Measurements from ENCODE around the gene PLA2G2D. TPM values are rescaled to one million over a fixed set of nuclear protein-coding genes. Genes with fewer than 3 reads are reported as not detected.

PLA2G2D gene
- total and polyA plus RNA-seq, 2 donors (not counting 1 experiment from before 2014, with no cell fraction given), result not detected

DNA sequence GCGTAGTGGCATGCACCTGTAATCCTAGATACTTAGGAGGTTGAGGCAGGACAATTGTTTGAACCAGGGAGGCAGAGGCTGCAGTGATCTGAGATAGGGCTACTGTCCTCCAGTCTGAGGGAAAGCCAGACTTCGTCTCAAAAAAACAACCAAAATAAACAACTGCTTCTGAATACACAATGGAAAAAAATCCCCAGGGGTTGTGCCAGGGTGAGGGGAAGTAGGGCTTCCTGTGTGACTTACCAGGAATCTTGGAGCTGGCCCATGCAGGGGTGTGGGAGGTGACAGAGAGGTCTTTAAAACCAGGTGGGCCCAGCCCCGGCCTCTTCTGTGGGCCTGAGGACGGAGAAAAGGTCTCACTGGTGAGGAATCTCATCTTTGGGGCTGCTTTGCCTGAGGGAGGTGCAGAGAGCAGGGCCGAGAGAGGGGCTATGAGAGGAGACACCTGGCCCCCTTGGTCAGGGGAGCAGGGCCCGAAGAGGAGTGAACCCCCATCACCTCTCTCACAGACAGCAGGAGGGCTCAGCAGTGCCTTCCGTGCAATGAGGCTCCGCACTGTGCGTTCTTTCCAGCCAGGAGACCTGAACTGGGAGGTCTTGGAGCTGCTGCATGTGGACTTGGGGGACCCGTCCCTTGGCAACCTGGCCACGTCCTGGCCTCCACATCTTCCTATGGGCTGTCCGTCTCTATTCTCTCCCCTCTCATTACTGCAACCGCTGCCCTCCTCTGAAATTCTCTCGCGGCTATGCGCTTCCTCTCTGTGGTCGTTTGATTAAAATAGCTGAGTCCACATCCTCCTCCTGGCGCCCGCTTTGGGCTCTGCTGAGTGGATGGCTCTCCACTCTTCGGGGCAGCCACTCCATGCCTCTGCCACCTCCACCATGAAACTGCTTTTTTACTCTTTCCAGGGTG, 38.6 kb downstream of the PLA2G2D start:
- no peak overlapping the region for H3K27ac ChIP-seq (ENCODE audit: insufficient read depth, low read length)
- no peaks in the 10 kb centered on the region for H3K79me2 ChIP-seq (ENCODE audit: control insufficient read depth, insufficient read depth, low read length)
- DNase-seq (ENCODE audit: low read depth in 2 of 2), result no peak
- TF ChIP-seq, protein P1, sequence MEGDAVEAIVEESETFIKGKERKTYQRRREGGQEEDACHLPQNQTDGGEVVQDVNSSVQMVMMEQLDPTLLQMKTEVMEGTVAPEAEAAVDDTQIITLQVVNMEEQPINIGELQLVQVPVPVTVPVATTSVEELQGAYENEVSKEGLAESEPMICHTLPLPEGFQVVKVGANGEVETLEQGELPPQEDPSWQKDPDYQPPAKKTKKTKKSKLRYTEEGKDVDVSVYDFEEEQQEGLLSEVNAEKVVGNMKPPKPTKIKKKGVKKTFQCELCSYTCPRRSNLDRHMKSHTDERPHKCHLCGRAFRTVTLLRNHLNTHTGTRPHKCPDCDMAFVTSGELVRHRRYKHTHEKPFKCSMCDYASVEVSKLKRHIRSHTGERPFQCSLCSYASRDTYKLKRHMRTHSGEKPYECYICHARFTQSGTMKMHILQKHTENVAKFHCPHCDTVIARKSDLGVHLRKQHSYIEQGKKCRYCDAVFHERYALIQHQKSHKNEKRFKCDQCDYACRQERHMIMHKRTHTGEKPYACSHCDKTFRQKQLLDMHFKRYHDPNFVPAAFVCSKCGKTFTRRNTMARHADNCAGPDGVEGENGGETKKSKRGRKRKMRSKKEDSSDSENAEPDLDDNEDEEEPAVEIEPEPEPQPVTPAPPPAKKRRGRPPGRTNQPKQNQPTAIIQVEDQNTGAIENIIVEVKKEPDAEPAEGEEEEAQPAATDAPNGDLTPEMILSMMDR (conservative IDR thresholded peaks at IDR 0.05 in 1 of 2, IDR thresholded peaks at IDR 0.05 in 1 of 2; ENCODE audit: low read depth in 1 of 2, low read length in 2 of 2), result no peak
- no peak for TF ChIP-seq EZH2 (IDR thresholded peaks at IDR 0.05; ENCODE audit: low read length, missing control alignments)
- H3K4me1 ChIP-seq (ENCODE audit: control insufficient read depth, extremely low read depth, insufficient read depth, low read length), result no peaks in the 10 kb centered on the region
- H3K4me2 ChIP-seq (ENCODE audit: extremely low read depth, insufficient read depth, low read length), result no peak overlapping the region
- no peak overlapping the region for H2AFZ ChIP-seq (ENCODE audit: low read length)
- H3K36me3 ChIP-seq (ENCODE audit: control insufficient read depth, insufficient read depth, low read length), result no peaks in the 10 kb centered on the region
- H4K20me1 ChIP-seq (ENCODE audit: control insufficient read depth, extremely low read depth, insufficient read depth, low read length), result no peaks in the 10 kb centered on the region
- H3K27me3 ChIP-seq (ENCODE audit: control insufficient read depth, insufficient read depth, low read length), result no peaks in the 10 kb centered on the region
- no peak overlapping the region for H3K9ac ChIP-seq (ENCODE audit: insufficient read depth, low read length)
- no peak overlapping the region for H3K4me3 ChIP-seq (replicated peaks in 1 of 4; ENCODE audit: control extremely low read depth in 1 of 4, insufficient read depth in 1 of 4, low read depth in 3 of 4, low read length in 4 of 4)
- no peaks in the 10 kb centered on the region for H3K9me3 ChIP-seq (ENCODE audit: control insufficient read depth, insufficient read depth, low read depth, low read length)

DNA sequence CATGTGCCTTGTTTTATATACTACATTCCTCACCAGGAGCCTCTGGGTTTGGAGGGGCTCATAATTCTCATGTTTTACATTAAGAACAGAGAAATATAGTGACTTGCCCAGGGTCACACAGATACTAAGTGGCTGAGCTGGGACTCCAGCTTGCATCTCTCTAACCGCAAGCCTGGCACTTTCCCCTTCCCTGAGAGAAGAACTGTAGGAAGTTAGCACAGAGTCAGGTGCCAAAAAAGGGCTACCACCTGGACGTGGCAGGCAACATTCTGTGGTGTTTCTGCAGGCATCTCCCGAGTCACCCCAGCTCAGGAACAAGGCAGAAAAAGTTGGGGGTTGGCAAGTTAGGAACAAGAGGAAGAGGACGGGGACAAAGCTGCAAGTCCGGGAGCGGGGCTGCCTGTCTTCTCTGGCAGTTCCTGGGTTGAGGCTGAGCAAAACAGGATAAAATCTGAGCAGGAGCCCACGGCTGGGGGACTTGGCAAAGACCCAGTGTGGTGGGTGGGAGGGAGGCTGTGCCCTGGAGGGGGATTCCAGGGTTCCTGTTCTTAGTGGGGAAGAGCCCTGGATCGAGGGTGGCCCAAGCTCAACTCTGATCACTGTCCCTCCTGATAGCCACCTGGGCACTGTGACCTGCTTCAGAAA, 39.6 kb downstream of the PLA2G2D start:
- H3K9ac ChIP-seq (ENCODE audit: insufficient read depth, low read length), result no peak overlapping the region
- H4K20me1 ChIP-seq (ENCODE audit: control insufficient read depth, extremely low read depth, insufficient read depth, low read length), result no peaks in the 10 kb centered on the region
- no peak overlapping the region for H3K4me3 ChIP-seq (replicated peaks in 1 of 4; ENCODE audit: control extremely low read depth in 1 of 4, insufficient read depth in 1 of 4, low read depth in 3 of 4, low read length in 4 of 4)
- no peak overlapping the region for H2AFZ ChIP-seq (ENCODE audit: low read length)
- TF ChIP-seq, protein P1 (conservative IDR thresholded peaks at IDR 0.05 in 1 of 2, IDR thresholded peaks at IDR 0.05 in 1 of 2; ENCODE audit: low read depth in 1 of 2, low read length in 2 of 2), result no peak
- TF ChIP-seq EZH2 (IDR thresholded peaks at IDR 0.05; ENCODE audit: low read length, missing control alignments), result no peak
- H3K27ac ChIP-seq (ENCODE audit: insufficient read depth, low read length), result no peak overlapping the region
- no peaks in the 10 kb centered on the region for H3K27me3 ChIP-seq (ENCODE audit: control insufficient read depth, insufficient read depth, low read length)
- H3K9me3 ChIP-seq (ENCODE audit: control insufficient read depth, insufficient read depth, low read depth, low read length), result no peaks in the 10 kb centered on the region
- no peaks in the 10 kb centered on the region for H3K79me2 ChIP-seq (ENCODE audit: control insufficient read depth, insufficient read depth, low read length)
- no peak overlapping the region for H3K4me2 ChIP-seq (ENCODE audit: extremely low read depth, insufficient read depth, low read length)
- H3K36me3 ChIP-seq (ENCODE audit: control insufficient read depth, insufficient read depth, low read length), result no peaks in the 10 kb centered on the region
- H3K4me1 ChIP-seq (ENCODE audit: control insufficient read depth, extremely low read depth, insufficient read depth, low read length), result no peaks in the 10 kb centered on the region
- DNase-seq (ENCODE audit: low read depth in 2 of 2), result no peak

DNA sequence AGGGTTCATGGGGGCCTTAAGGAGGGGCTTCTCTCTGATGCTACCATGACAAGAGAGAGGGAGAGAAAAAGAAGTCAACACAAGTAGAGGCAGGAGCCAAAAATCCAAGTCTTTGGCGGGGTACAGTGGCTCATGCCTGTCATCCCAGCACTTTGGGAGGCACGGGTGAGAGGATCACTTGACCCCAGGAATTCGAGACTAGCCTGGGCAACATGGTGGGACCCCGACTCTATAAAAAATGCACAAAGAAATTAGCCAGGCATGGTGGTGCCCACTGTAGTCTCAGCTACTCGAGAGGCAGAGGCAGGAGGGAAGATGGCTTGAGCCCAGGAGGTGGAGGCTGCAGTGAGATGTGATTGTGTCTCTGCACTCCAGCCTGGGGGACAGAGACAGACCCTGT, 40.6 kb downstream of the PLA2G2D start:
- no peak overlapping the region for H3K4me2 ChIP-seq (ENCODE audit: extremely low read depth, insufficient read depth, low read length)
- H3K36me3 ChIP-seq (ENCODE audit: control insufficient read depth, insufficient read depth, low read length), result no peaks in the 10 kb centered on the region

More for the DNA sequence above, 40.6 kb downstream of the PLA2G2D start:
- DNase-seq (ENCODE audit: low read depth in 2 of 2), result no peak
- Histone ChIP-seq H3K27ac (ENCODE audit: insufficient read depth, low read length) (no peak overlapping the region), H3K9me3 (ENCODE audit: control insufficient read depth, insufficient read depth, low read depth, low read length) (no peaks in the 10 kb centered on the region), H3K4me3 (replicated peaks in 1 of 4; ENCODE audit: control extremely low read depth in 1 of 4, insufficient read depth in 1 of 4, low read depth in 3 of 4, low read length in 4 of 4) (no peak overlapping the region), H2AFZ (ENCODE audit: low read length) (no peak overlapping the region), H3K79me2 (ENCODE audit: control insufficient read depth, insufficient read depth, low read length) (no peaks in the 10 kb centered on the region), H3K27me3 (ENCODE audit: control insufficient read depth, insufficient read depth, low read length) (no peaks in the 10 kb centered on the region), H3K9ac (ENCODE audit: insufficient read depth, low read length) (no peak overlapping the region), H3K4me1 (ENCODE audit: control insufficient read depth, extremely low read depth, insufficient read depth, low read length) (no peaks in the 10 kb centered on the region), H4K20me1 (ENCODE audit: control insufficient read depth, extremely low read depth, insufficient read depth, low read length) (no peaks in the 10 kb centered on the region)
- TF ChIP-seq EZH2 (IDR thresholded peaks at IDR 0.05; ENCODE audit: low read length, missing control alignments), result no peak
- TF ChIP-seq, protein P1 (conservative IDR thresholded peaks at IDR 0.05 in 1 of 2, IDR thresholded peaks at IDR 0.05 in 1 of 2; ENCODE audit: low read depth in 1 of 2, low read length in 2 of 2), result no peak
